Measurements from ENCODE around the gene YIF1B. TPM values are rescaled to one million over a fixed set of nuclear protein-coding genes. Genes with fewer than 3 reads are reported as not detected.
A peak's percentile ranks its signal among the peaks of the same experiment; 100 is the strongest.

Gene YIF1B
- total RNA-seq, 1 experiment from 2014 or later, result 120 TPM

DNA sequence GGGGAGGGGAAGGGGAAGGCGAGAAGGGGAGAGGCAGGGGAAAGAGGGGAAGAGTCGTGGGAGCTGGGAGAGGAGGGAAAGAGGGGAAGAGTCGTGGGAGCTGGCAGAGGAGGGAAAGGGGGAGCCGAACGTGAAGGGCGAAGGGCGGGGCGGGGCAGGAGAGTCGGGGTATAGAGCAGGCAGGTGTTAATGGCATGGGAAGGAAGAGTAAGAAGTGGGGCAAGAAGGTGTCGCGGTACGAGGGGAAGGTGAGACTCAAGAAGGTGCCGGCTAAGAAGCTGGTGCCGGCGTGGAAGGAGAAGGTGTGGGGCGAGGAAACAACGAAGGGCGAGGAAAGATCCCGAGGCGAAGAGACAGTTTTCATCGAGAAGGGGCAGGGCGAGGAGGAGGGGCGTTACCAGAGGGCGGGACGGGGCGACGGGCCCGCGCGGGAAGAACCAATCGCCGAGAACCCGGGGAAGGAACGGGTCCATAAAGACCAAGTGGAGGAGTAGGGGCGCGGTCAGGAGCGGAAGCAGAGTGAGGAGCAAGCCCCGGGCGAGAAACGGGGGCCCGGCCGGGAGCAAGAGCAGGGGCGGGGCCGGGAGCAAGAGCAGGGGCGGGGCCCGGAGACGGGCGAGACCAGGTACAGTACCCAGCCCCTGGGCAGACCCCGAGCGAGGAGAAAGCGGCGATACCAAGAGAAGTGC lies 20.3 kb upstream of the YIF1B start:
- DNase-seq (ENCODE audit: low read depth), result peak; percentile 93

DNA sequence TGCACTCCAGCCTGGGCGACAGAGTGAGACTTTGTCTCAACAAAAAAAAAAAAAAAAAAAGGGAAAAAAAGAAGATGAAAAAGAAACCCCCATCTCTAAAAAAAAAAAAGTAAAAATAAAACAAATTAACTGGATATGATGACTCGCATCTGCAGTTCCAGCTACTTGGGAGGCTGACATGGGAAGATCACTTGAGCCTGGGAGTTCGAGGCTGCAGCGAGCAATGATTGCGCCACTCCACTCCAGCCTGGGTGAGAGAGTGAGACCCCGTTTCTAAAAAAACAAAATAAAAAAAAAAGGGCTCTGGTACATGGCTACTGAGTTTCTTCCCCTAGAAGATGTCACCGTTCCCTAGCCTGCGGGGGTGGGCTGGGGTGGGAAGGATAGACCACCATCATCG lies 17.5 kb upstream of the YIF1B start:
- no peak for DNase-seq (ENCODE audit: low read depth)

DNA sequence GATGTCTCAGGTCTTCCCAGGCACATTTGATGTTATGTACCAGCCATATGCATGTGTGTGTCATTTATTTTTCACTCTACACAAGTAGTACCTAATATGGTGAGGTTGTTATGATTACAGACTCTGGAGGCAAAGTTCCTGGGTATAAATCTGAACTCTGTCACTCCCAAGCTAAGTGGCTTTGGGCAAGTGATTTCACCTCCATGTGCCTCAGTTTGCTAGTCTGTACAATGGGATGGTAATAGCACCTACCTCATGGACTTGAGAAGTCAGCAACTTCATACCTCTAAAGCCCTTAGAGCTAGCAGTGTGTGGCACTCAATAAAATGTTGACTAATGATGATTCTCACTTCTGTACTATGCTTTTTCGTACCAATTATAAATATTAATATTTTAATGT lies 16.0 kb upstream of the YIF1B start:
- no peak for DNase-seq (ENCODE audit: low read depth)

DNA sequence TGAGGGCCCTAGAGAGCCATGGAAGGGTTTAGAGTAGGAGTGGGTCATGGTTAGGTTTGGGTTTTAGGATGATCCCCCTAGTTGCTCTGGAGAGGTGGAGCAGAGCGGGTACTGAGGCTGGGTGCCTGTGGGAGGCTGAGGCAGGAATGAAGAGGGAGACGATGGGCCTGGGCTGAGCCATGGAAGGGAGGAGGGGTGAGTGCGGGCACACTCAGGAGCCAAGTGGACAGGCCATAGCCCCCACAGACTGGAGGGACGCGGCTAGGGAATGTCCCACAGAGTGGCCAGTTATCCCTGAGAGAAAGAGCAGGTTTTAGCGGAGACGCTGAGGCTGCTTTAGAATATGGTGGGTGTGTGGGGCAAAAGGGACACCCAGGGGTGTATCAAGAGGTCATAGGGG lies 13.9 kb upstream of the YIF1B start:
- DNase-seq (ENCODE audit: low read depth), result no peak

DNA sequence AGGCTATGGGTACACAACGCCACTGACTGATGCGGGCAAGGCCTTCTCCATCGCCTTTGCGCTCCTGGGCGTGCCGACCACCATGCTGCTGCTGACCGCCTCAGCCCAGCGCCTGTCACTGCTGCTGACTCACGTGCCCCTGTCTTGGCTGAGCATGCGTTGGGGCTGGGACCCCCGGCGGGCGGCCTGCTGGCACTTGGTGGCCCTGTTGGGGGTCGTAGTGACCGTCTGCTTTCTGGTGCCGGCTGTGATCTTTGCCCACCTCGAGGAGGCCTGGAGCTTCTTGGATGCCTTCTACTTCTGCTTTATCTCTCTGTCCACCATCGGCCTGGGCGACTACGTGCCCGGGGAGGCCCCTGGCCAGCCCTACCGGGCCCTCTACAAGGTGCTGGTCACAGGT lies 10.8 kb upstream of the YIF1B start:
- no peak for DNase-seq (ENCODE audit: low read depth)

DNA sequence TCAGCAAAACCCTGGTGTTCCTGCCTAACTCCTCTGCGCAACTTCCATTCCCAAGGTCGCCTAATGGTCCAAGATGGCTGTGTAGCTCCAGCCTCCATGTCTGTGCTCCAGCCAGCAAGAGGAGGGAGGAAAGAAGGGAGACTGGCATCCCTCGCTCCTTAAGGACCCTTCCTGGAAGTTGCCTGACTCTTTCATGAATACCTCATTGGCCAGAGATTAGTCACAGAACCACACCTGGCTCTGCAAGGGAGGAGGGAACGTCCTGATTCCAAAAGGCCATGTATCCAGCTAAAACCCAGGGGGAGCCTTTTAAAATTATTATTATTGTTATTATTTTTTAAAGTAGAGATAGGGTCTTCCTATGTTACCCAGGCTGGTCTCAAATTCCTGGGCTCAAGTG lies 8.7 kb upstream of the YIF1B start:
- DNase-seq (ENCODE audit: low read depth), result no peak

DNA sequence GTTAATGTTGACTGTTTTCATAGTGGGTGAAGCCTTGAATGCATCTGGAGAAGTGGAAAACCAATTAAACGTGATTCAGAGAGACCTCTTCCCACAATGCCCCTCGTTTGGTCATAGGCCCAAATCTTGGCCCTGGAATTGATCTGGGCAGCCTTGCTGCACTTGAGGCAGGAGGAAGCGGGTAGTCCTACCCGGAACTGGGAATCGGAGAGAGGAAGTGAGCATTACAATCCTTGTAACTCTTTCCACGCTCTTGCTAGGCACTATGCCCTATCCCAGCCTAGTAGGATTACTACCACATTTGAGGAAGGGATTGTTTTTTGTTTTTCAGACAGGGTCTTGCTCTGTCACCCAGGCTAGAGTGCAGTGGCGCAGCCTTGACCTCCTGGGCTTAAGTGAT lies 7.5 kb upstream of the YIF1B start:
- no peak for DNase-seq (ENCODE audit: low read depth)

DNA sequence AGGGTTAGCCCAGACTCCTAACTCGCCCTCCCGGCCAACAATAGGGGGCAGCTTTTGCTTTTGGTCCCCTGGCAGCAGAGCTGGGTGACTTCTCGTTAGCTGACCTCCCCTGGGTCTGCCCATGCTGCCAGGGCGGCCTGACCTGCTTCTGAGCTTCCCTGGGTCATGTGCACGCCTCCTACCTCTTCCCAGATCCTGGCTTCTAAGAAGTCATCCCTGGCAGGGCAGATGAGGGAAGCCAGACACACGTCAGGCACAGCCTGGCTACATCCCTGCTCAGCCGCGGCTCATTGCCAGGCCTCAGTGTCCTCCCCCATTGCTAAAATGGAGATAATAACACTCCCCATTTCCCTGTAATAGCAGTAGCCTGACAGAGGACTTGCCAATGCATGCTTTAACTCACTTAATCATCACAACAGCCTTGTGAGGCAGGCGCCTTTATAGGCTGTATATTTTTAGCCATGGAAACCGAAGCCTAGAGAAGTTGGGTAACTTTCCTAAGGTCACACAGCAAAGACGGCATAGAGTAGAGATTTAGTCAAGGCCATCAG lies 6.0 kb upstream of the YIF1B start:
- DNase-seq (ENCODE audit: low read depth), result no peak

DNA sequence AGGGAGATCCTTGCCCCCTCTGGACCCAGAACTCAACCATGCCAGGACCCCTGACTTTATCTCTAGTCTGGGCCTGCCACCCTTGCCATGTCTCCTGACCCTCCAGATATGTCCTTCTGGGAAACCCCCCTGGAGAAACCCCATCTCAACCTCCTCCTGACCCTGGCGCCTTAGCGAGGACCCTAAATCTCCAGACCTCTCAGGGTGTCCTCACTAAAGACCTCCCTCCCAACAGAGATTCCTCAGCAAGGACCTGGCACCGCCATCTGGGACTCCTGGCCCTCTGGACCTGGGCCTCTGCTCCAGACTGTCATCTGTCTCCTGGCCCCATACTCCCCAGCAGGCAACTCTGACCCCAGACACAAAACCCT lies 5.2 kb upstream of the YIF1B start:
- DNase-seq (ENCODE audit: low read depth), result no peak

DNA sequence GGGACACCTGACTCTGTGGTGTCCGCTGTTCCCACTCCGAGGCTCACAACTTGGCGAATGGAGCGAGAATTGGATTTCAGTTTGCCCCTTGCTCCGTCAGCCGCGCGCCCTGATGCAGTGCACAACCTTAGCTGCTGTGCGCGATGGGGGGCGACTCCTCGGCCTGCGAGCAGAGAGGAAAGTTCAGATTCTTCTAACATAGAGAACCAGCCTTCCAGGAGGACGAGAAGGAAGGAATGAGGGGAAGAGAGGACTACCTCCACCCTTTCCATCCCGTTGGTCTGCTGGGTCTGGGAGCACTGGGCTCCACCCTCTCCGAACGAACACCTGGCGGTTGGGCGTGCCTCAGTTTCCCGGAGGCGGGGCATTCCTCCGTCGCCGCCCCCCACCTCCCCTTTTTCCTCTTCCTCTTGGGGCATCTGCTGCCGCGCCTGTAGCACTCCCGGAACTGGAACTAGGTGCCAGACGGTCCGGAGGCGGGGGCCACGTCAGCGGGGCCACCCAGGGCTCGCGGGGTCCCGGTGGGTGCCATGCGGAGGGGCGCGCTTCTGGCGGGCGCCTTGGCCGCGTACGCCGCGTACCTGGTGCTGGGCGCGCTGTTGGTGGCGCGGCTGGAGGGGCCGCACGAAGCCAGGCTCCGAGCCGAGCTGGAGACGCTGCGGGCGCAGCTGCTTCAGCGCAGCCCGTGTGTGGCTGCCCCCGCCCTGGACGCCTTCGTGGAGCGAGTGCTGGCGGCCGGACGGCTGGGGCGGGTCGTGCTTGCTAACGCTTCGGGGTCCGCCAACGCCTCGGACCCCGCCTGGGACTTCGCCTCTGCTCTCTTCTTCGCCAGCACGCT lies 3.9 kb upstream of the YIF1B start, which contains the start of gene KCNK6:
Gene KCNK6, plus strand, starts transcription at position 425 of the 838 bp plus-strand sequence. Its CDS starts 106 bp downstream, at position 531.
- no peak for DNase-seq (ENCODE audit: low read depth)

DNA sequence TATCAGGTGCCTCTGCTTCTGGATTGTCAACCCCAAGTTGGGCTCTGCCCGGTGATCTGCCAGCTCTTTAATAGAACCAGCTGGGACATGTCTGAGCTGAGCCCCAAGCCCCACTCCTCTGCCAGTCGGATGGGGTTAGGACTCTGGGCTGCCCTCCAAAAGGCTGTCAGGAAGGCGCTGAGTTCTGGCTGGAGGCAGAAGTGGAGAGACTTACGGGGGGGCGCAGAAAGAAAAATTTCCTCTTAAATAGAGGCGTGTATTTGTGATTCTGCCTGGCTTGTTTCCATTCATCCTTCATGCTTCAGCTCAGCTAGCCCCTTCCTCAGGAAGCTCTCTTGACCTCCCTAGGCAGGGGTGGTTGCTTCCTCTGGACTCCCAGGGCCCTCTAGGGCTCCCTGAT lies 2.9 kb upstream of the YIF1B start:
- no peak for DNase-seq (ENCODE audit: low read depth)

DNA sequence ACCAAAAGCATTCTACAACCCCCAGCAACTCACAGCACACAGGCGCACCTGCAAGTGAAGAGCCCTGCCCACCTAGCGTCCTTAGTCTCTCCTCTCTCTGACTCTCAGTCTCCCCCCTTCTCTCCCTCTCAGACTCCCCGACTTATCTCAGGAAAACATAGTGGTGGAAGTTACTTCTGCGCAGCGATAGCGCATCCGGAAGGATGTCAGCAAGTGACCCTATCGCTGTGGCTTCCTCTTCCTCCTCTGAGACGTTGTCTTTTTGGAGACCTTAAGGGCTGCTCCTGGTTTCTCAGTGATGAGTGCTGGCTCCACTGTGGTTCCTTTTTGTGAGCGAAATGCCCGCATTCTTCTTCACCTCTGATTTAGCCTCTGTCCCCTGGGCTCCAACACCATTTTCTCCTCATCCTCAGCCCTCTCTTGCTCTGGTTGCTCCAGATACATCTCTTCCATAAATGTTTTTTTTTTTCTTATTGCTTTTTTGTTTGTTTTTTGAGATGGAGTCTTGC lies 1.4 kb upstream of the YIF1B start:
- DNase-seq (ENCODE audit: low read depth), result no peak

DNA sequence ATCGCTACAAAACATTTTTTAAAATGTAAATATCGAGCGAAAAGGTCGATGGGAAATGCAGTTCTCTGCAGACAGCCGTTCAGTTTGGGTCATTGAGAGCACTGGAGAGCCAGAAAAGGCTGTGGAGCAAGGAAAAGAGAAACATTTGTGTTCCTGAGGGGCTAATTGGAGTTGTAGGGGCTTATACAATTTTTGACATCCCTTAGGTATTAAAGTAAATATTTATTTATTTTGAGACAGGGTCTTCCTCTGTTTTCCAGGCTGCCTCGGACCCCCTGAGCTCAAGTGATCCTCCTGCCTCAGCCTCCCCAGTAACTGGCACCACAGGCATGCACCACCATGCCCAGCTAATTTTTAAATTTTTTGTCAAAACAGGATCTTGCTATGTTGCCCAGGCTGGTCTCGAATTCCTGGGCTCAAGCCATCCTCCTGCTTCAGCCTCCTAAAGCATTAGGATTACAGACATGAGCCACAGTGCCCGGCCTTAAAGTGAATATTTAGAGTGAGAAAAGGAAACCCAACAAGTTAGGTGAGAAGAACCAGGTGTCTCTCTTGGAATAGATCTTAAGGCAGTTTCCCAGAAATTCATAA lies 825 bp upstream of the YIF1B start:
- DNase-seq (ENCODE audit: low read depth), result no peak

DNA sequence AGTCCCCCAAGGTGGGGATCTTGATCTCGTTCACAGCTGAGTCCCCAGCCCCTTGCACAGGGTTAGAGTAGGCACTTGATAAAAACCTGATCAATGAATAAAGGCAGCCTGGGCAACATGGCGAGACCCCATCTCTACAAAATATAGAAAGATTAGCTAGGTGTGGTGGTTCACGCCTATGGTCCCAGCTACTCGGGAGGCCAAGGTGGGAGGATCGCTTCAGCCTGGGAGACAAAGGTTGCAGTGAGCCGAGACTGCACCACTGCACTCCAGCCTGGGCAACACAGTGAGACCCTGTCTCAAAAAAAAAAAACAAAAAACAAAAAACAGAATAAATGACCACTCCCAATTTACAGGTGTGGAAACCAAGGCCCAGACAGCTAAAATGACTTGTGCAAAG lies 4.8 kb downstream of the YIF1B start:
- no peak for DNase-seq (ENCODE audit: low read depth)

DNA sequence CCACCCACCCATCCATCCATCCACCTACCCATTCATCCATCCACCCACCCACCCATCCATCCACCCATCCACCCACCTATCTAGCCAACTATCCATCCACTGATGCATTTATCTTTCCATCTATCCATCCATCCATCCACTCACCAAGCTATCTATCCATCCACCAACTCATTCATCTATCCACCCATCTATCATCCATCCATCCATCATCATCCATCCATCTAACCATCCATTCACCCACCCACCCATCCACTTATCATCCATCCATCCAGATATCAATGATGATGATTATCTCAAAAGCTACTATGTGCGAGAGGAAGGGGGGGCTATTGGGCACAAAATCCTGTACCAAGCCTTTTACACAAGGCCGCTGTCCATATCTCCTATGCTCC lies 5.5 kb downstream of the YIF1B start:
- DNase-seq (ENCODE audit: low read depth), result no peak

DNA sequence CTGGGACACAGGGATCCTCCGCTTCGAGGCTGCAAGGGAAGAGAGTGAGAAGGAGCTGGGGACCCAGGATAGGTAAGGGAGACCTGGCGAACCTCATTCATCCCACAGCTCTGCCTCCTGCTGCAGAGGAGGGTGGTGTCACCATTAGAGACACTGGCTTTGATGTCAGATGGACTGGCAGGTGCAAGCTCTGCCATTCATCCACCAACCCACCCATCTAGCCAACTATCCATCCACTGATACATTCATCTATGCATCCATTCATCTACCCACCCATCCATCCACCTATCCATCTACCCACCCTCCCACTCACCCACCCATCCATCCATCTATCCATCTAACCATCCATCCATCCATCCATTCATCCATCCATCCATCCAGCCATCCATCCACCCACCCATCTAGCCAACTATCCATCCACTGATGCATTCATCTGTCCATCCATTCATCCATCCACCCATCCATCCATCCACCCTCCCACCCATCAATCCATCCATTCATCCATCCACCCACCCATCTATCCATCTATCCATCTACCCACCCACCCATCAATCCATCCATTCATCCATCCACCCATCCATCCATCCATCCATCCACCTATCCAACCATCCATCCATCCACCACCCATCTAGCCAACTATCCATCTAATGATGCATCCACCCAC lies 6.0 kb downstream of the YIF1B start:
- no peak for DNase-seq (ENCODE audit: low read depth)

DNA sequence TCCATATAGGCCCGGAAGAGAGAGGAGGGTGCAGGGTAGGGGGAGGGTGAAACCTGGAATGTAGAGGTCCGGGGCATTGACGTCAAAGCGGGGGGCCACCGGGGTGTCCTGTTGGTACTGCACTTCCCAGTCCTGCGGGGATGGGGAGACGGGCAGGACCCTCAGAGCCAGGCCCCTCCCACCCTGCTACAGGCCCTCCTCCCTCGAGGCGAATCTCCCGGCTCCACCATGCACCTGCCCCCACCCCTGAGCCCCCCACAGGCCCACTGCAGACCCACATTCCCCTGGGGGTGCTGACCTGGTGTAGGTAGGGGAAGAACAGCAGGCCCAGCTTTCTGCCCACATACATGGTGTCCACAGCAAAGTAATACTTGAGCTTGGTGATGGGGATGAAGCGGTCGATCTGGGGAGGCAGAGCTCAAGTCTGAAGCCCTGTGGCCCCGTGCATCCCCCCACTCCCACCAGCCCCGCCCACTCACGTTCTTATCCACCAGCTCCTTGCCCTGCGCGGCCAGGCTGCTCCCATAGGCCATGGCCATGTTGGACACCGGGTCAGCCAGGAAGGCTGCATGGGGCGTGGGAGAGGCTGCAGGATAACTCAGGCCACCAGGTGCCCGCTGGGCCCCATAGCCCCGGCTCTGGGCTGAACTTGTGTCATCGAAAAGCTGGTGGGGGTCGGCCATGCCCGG lies 6.7 kb downstream of the YIF1B start:
- DNase-seq (ENCODE audit: low read depth), result no peak

DNA sequence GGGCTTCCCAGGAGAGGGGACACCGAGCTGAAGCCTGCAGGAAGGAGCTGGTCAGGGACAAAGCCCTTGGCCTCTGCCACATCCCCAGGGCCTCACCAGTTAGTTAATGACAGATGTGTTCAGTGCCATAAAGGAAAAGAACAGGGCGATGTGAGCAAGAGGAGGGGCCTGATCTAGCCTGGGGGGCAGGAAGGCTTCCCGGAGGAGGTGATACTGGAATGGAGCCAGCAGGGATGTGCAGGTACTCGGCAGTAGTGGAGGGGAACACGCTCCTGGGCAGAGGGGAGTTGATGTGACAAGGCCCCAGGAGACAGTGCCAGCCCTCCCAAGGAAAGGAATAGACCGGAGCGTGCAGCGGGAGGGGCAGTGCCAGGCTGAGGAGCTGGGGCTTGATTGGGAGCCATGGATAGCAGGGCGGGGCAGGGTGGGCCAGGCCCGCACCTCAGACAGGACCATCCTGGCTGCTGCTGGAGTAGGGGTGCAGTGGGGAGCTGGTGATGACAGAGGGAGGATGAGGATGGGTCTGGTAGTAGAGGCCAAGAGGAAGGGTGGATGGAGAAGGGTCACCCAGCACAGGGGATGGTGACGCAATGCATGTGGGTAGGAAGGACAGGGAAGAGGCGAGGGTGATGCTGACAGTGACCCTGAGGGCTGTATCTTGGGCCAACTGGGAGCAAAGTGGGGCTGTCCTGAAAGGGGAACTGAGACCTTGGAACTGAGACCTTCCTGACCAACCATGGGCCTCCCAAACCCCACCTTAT lies 7.6 kb downstream of the YIF1B start:
- no peak for DNase-seq (ENCODE audit: low read depth)

DNA sequence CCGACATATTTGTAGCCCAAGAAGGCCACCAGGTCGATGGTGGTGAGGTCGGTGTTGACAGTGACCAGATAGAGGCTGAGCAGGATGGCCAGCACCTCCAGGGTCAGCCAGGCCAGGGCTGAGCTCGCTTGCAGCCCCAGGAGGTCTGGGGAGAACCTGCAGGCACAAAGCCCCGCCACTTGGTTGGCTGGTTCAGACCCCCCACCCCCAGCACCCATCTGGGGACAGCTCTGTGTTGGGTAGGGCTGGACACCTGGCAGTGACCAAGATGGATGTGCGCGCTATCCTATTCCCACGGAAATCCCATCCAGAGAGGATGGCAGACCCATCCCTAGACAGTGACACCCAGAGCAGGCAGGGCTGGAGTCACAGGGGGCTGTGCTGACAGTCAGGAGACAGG lies 8.2 kb downstream of the YIF1B start:
- no peak for DNase-seq (ENCODE audit: low read depth)

DNA sequence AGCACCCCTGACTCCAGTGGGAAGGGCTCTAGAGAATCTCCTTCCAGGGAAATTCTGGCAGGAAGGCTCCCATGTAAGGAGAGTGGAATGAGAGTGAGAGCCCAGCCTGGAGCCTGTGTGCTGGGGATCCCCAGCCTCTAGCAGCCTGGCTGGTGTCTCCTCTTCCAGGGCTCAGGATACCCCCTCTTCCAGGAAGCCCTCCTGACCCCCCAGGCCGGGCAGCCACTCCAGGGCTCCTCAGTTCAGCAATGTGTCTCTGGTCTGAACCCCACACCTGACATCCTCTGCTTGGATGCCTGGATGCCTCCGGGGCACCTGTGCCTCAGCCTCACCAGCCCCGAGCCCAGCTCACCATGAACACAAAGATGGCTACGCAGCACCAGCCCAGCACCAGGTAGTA lies 8.7 kb downstream of the YIF1B start:
- DNase-seq (ENCODE audit: low read depth), result no peak

All from HT1080 (cell line).